Hematopoietic multipotent progenitor cell treated with erythropoietin and hydrocortisone succinate and interleukin-3 and kit ligand, for 4 days (in vitro differentiated cells): ENCODE data around the gene SNORC.

Source experiments
- DNase-seq: peaks from one replicate; pipeline ENCODE4 v3.0.0-alpha.2; 2015

Gene SNORC

GRCh38 chr2:232870766-232871371 is 805 bp downstream of the SNORC start:
- no peak for DNase-seq

- DNase-seq = peak; percentile 46
Observed at GRCh38 chr2:232871418-232871834, 1.4 kb downstream of the SNORC start.

- no peak for DNase-seq
Observed at GRCh38 chr2:232871835-232872736, 2.0 kb downstream of the SNORC start.

DNA sequence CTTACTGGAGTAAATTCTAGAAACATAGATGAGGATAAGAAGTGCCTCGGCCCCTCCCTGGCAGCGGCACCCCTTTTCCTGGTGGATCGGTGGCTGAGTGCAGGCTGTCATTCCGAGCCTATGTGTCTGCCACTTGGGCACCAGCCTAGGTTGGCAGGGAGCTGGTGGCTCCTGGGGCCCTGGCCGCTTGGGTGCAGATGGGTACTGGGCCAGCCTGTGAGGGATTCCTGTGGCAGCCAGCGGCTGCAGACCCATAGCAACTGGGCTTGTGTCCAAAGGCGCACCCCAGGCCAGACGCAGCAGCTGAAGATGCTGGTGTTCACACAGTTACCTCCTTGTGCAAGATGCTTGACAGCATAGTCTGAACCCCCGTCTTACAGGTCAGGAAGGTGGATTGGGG is 2.8 kb downstream of the SNORC start:
- no peak for DNase-seq

GRCh38 chr2:232873292-232873908 is 3.3 kb downstream of the SNORC start:
- no peak for DNase-seq

DNA sequence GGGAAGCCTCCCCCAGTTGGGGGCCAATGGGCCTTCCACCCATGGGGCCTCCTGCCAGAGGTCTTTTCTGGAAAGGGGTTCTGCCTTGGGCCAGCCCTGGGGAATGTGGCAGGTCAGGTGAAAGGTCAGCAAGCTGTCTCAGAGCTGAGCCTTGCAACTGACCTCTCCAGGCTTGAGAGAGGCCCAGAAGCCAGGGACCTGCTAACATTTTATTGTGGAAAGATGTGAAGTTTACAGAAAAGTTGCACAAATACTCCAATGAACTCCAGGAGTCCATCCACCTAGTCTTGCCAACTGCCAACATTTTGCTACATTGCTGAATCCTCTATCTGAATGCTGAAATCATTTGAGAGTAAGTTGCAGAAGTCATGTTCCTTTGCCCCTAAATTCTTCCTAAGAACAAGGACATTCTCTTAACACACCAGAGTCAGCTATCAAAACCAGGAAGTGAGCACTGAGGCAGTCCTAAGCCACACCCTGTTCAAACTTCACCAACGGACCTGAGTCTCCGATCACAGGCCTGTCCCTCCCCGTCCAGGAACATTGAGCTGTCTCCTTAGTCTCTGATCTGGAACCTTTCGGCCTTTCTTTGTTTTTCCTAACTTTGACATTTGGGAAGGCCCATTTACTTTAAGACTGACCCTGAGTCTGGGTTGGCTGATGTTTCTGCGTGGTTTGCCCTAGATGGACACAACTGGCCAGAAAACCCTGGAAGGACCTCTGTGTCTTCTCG is 4.0 kb downstream of the SNORC start:
- peak; percentile 45 for DNase-seq

DNA sequence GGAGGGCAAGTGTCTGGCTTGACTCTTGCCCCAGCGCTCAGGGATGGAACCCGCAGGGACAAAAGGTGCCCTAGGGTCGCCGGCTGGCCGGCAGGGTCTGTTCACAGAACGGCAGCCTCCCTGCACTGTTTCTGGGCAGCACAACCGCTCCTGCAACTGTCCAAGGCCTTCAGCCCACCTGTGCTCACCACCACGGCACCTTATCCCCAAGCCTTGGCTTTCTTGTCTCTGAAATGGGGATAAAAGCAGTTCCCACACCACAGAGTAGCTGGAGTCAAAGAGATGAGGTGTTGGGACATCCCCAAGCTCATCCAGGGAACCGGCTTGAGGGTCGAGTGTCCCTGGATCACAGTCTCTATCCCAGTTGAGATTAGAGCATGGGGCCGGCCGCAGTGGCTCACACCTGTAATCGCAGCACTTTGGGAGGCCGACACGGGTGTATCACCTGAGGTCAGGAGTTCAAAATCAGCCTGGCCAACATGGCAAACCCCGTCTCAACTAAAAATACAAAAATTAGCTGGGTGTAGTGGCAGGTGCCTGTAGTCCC is 4.7 kb downstream of the SNORC start:
- no peak for DNase-seq

GRCh38 chr2:232875256-232876121 is 5.4 kb downstream of the SNORC start:
- DNase-seq = peak; percentile 57

- DNase-seq = peak; percentile 53
Observed at GRCh38 chr2:232876161-232876977, 6.3 kb downstream of the SNORC start.

GRCh38 chr2:232876978-232877441 is 6.9 kb downstream of the SNORC start:
- no peak for DNase-seq

- DNase-seq = no peak
Observed at GRCh38 chr2:232877940-232878511, 8.0 kb downstream of the SNORC start.

DNA sequence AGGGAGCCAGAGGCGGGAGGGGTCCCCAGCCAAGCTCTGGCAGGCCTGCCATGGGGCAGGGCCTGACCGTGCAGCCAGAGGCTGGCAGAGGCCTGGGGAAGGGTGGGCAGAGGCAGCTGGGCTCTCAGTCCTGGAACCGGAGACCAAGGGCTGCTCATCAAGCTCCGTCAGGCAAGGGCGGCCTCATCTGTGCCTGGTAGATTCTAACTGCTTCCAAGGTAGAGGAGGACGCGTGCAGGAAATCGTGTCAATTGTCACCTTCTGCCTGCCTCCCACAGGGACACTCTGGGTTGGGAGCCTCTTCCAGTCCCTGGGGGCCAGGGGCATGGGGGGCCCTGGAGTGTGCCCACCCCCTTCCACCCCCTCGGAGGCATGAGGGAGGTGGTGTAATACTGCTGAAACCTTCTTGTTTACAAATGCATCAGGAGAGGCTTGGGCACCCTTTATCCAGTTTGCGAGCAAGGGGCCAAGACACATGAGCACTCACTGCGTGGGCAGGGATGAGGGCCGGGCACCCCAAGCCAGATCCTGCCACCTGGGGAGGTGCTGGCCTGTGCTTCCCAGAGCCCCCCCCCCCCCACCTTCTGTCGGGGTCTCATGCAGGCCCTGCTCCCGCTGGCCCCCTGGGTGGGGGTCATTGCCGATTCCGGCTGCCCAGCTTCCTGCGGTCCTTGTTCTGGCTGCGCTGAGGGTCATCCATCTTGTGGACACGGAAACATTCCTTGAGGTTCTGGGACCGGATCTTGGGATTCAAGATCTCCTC is 9.0 kb downstream of the SNORC start:
- DNase-seq = no peak

GRCh38 chr2:232879618-232880494 is 9.8 kb downstream of the SNORC start:
- DNase-seq = no peak

- DNase-seq = no peak
Observed at GRCh38 chr2:232880764-232881351, 10.8 kb downstream of the SNORC start.

DNA sequence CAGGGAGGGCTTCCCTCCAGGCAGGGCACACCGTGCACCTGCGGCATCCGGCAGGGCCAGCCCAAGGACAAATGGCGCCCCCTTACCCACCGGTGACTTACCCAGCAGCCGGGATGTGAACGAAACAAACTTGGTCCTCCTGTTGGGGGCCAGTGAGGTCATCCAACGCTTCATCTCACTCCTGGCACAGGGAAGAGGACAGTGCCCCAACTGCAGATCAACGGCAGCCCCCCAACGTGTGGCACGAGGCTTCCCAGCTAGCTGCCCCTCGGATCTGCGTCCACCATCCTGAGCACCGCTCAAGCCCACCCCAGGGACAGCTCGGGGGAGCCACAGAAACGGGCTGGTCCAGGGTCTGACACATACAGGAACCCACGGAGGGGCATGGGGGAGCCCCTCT is 12.0 kb downstream of the SNORC start:
- no peak for DNase-seq

GRCh38 chr2:232882505-232883115 is 12.5 kb downstream of the SNORC start:
- DNase-seq = no peak

DNA sequence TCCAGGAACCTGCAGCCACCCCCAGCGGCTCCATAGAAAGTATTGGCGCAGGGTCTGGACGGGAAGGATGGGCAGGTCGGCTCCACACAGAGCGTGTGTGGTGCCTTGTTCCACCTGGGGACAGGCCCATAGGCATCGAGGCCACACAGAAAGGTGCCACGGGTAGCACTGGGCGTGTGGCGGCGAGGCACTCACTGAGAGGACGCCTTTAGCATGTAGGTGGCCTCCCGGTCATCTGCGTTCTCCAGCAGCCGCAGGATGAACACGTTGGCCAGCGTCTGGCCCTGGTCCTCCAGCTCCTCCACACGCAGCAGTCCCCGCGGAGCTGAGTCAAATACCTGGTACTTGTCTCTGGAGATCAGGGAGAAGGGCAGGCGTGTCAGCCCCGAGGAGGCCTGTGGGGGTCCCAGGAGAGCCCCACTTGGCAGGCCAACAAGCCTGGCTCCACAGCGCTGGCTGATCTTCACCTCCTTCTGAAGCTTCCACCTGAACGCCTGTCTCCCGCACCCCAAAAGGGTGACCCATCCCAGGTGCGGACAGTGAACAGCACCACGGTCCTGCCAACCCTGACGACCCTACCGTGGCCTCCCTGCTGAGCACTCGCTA is 13.2 kb downstream of the SNORC start:
- DNase-seq = no peak
